Panc1 (cell line): Measurements from ENCODE around the gene MSMB.

ENCODE experiments used
- CTCF ChIP-seq: fragments of 450-650 bp; IDR thresholded peaks from 2 replicates; pipeline ENCODE4 v1.5.1; 2017; ENCODE audit warnings: mild to moderate bottlenecking
- REST ChIP-seq, 2 experiments: IDR thresholded peaks; 2 replicates each; pipeline ENCODE4 v1.6.1; 2011 to 2012; ENCODE audit warnings: low read depth in 2 of 2, control low read depth in 1 of 2, low read length in 1 of 2, mild to moderate bottlenecking in 1 of 2, moderate library complexity in 1 of 2; ENCODE audit not compliant: insufficient read depth in 1 of 2
- SIN3A ChIP-seq: IDR thresholded peaks from 2 replicates; pipeline ENCODE4 v1.6.1; 2012; ENCODE audit warnings: low read depth, mild to moderate bottlenecking, low read length, moderate library complexity, borderline replicate concordance; ENCODE audit not compliant: insufficient read depth

- TF ChIP-seq CTCF (no peak), SIN3A (no peak), REST (IDR thresholded peaks at IDR 0.05; ENCODE audit: insufficient read depth in 1 of 2, low read depth in 2 of 2, low read length in 1 of 2) (no peak)
Observed at GRCh38 chr10:46055771-46056170, 9.7 kb upstream of the MSMB start.
